HepG2 (cell line): ENCODE measurements around the gene NFATC3. TPM values are rescaled to one million over a fixed set of nuclear protein-coding genes. Genes with fewer than 3 reads are reported as not detected.

Source experiments
- ATAC-seq: fragments of 200-7000 bp; cut with Tn5 transposase; 3 replicates; pipeline ENCODE4 v1.9.1; 2020; ENCODE audit warnings: mild to moderate bottlenecking, moderate library complexity
- BruUV-seq: library from RNA; stranded (reverse); fragments of 400-500 nt; replicated peaks from 2 replicates; lab custom pipeline; 2021; lab: Mats Ljungman, UMichigan
- CTCF ChIA-PET: fragments of 300-600 bp; formaldehyde crosslinking; extraction: SDS; loops from one replicate; lab custom pipeline; 2021; ENCODE audit warnings: low total read pairs, inconsistent platforms, low intra/inter-chr PET ratio; lab: Yijun Ruan, JAX
- POLR2A ChIA-PET: fragments of 350-600 bp; sonication (Branson Sonifier 250); formaldehyde crosslinking; loops from one replicate; lab custom pipeline; 2020; ENCODE audit warnings: antibody characterized with exemption, inconsistent platforms; lab: Yijun Ruan, JAX
- DNase-seq: peaks from one replicate; pipeline ENCODE4 v3.0.0-alpha.2; 2015; ENCODE audit warnings: low spot score
- FAIRE-seq: peaks from 3 replicates; lab custom pipeline; 2011; peaks lifted over from hg19 to GRCh38; lab: Jason Lieb, UNC
- H2AFZ ChIP-seq: one replicate; pipeline ENCODE4 v1.6.1; 2011; ENCODE audit warnings: low read length, inconsistent platforms
- H3K27ac ChIP-seq: fragments of 300-600 bp; 3 replicates; pipeline ENCODE4 v1.8.0; 2011; ENCODE audit warnings: mixed run types, mild to moderate bottlenecking, mixed read lengths, low read length, inconsistent platforms; ENCODE audit not compliant: insufficient read depth; ENCODE audit errors: extremely low read length
- H3K27me3 ChIP-seq, 2 experiments: fragments of 200-600 bp in 1 of 2; 2 replicates in 1 of 2; 3 replicates in 1 of 2; pipeline versions ENCODE4 v1.6.0 to v1.8.0; 2011; ENCODE audit warnings: low read length in 2 of 2, mild to moderate bottlenecking in 2 of 2, moderate library complexity in 2 of 2, inconsistent platforms in 1 of 2; ENCODE audit not compliant: insufficient read depth in 2 of 2, control insufficient read depth in 1 of 2
- H3K36me3 ChIP-seq, 2 experiments: fragments of 200-600 bp in 1 of 2; replicated peaks in 1 of 2; 2 replicates in 1 of 2; 3 replicates in 1 of 2; pipeline versions ENCODE4 v1.5.1 to v1.8.0; 2011; ENCODE audit warnings: low read length in 2 of 2, inconsistent platforms in 1 of 2; ENCODE audit not compliant: insufficient read depth in 2 of 2, control insufficient read depth in 1 of 2
- H3K4me1 ChIP-seq: 2 replicates; pipeline ENCODE4 v1.5.1; 2012; ENCODE audit warnings: low read length, inconsistent platforms; ENCODE audit not compliant: insufficient read depth
- H3K4me2 ChIP-seq: 2 replicates; pipeline ENCODE4 v1.6.0; 2011; ENCODE audit warnings: low read depth, low read length, inconsistent platforms
- H3K4me3 ChIP-seq, 3 experiments: fragments of 200-600 bp in 1 of 3; sonication (generic), shearing (Covaris generic) in 1 of 3; replicated peaks in 1 of 3; 2 replicates each; pipeline ENCODE4 v1.5.1; 2011 to 2016; ENCODE audit warnings: low read length in 3 of 3, inconsistent platforms in 2 of 3, low read depth in 2 of 3, mild to moderate bottlenecking in 2 of 3, control low read depth in 1 of 3, mixed read lengths in 1 of 3; ENCODE audit not compliant: insufficient read depth in 1 of 3
- H3K79me2 ChIP-seq: one replicate; pipeline ENCODE4 v1.6.1; 2011; ENCODE audit warnings: low read length, inconsistent platforms; ENCODE audit not compliant: insufficient read depth
- H3K9ac ChIP-seq: 2 replicates; pipeline ENCODE4 v1.6.0; 2011; ENCODE audit warnings: mild to moderate bottlenecking, low read depth, low read length, inconsistent platforms; ENCODE audit not compliant: insufficient read depth
- H3K9me3 ChIP-seq: 2 replicates; pipeline ENCODE4 v1.5.1; 2012; ENCODE audit warnings: mild to moderate bottlenecking, low read length
- H4K20me1 ChIP-seq: 2 replicates; pipeline ENCODE4 v1.6.0; 2011; ENCODE audit warnings: inconsistent platforms, mild to moderate bottlenecking, low read length, moderate library complexity; ENCODE audit not compliant: insufficient read depth
- ELF4 ChIP-seq: sonication (generic); formaldehyde crosslinking; IDR thresholded peaks from 2 replicates; pipeline ENCODE4 v1.5.0; 2020; ENCODE audit warnings: missing genetic modification reagents, mild to moderate bottlenecking, moderate library complexity, borderline replicate concordance
- HDAC1 ChIP-seq: sonication (generic); formaldehyde crosslinking; IDR thresholded peaks from 2 replicates; pipeline ENCODE4 v1.5.1; 2020; ENCODE audit warnings: mild to moderate bottlenecking, missing genetic modification reagents
- HNF4A ChIP-seq: sonication (generic); formaldehyde crosslinking; IDR thresholded peaks from 2 replicates; pipeline ENCODE4 v1.4.0; 2020; ENCODE audit warnings: missing genetic modification reagents
- HOXA3 ChIP-seq: sonication (generic); formaldehyde crosslinking; IDR thresholded peaks from 2 replicates; pipeline ENCODE4 v1.5.0; 2020; ENCODE audit warnings: missing genetic modification reagents
- JUND ChIP-seq: sonication (generic); formaldehyde crosslinking; IDR thresholded peaks from 2 replicates; pipeline ENCODE4 v1.8.0; 2022; ENCODE audit warnings: mild to moderate bottlenecking, missing genetic modification reagents
- KDM3A ChIP-seq: IDR thresholded peaks from 2 replicates; pipeline ENCODE4 v1.6.1; 2018; ENCODE audit warnings: low read depth, missing compliant biosample characterization
- MLXIP ChIP-seq: sonication (generic); formaldehyde crosslinking; IDR thresholded peaks from 2 replicates; pipeline ENCODE4 v1.9.0; 2021; ENCODE audit warnings: missing genetic modification reagents, borderline replicate concordance
- POLR2A ChIP-seq, 2 experiments: IDR thresholded peaks; 2 replicates each; pipeline ENCODE4 v1.6.1; 2011; ENCODE audit warnings: low read depth in 2 of 2, low read length in 2 of 2, mild to moderate bottlenecking in 1 of 2, moderate library complexity in 1 of 2; ENCODE audit not compliant: insufficient read depth in 1 of 2
- POLR2AphosphoS5 ChIP-seq: IDR thresholded peaks from 2 replicates; pipeline ENCODE4 v1.6.1; 2012; ENCODE audit warnings: low read depth, low read length
- POLR2G ChIP-seq: fragments of 200-400 bp; formaldehyde crosslinking; IDR thresholded peaks from 2 replicates; pipeline ENCODE4 v1.6.1; 2018; ENCODE audit warnings: mild to moderate bottlenecking, low read depth, low read length, moderate library complexity
- PRPF4 ChIP-seq: fragments of 200-400 bp; formaldehyde crosslinking; IDR thresholded peaks from 2 replicates; pipeline ENCODE4 v1.6.1; 2016; ENCODE audit warnings: low read length, low read depth; ENCODE audit not compliant: poor library complexity, severe bottlenecking
- RNF2 ChIP-seq: fragments of 450-650 bp; conservative IDR thresholded peaks from 2 replicates; pipeline ENCODE4 v1.6.1; 2016; ENCODE audit warnings: low read depth
- RXRB ChIP-seq: IDR thresholded peaks from 2 replicates; pipeline ENCODE4 v1.6.1; 2016; ENCODE audit warnings: borderline replicate concordance, missing genetic modification reagents, missing compliant biosample characterization
- SP4 ChIP-seq: sonication (generic); formaldehyde crosslinking; IDR thresholded peaks from 2 replicates; pipeline ENCODE4 v1.8.1; 2023; ENCODE audit warnings: mild to moderate bottlenecking, missing genetic modification reagents
- TARDBP ChIP-seq: sonication (generic); formaldehyde crosslinking; IDR thresholded peaks from 2 replicates; pipeline ENCODE4 v1.8.0; 2022; ENCODE audit warnings: mild to moderate bottlenecking, missing genetic modification reagents
- TOPORS ChIP-seq: sonication (generic); formaldehyde crosslinking; IDR thresholded peaks from 2 replicates; pipeline ENCODE4 v1.8.0; 2023; ENCODE audit warnings: mild to moderate bottlenecking, missing genetic modification reagents
- ZNF12 ChIP-seq: sonication (generic); formaldehyde crosslinking; IDR thresholded peaks from 2 replicates; pipeline ENCODE4 v1.5.0; 2020; ENCODE audit warnings: missing genetic modification reagents
- ZNF362 ChIP-seq: sonication (generic); formaldehyde crosslinking; IDR thresholded peaks from 2 replicates; pipeline ENCODE4 v1.4.0; 2020; ENCODE audit warnings: missing genetic modification reagents, mild to moderate bottlenecking, borderline replicate concordance
- ZNF605 ChIP-seq: sonication (generic); formaldehyde crosslinking; IDR thresholded peaks from 2 replicates; pipeline ENCODE4 v1.8.0; 2022; ENCODE audit warnings: mild to moderate bottlenecking, missing genetic modification reagents
- ZSCAN9 ChIP-seq: IDR thresholded peaks from 2 replicates; pipeline ENCODE4 v1.6.1; 2016; ENCODE audit warnings: borderline replicate concordance
- WGBS: methylation state at CpG from one replicate; pipeline ENCODE4 v1.1.6; 2017; ENCODE audit warnings: low lambda C conversion rate; 5-methylcytosine and 5-hydroxymethylcytosine counted together
- in situ Hi-C: cut with HindIII; loops from 2 replicates; pipeline ENCODE4 v1.10.0; 2017; ENCODE audit warnings: low pct_unique_long_range_greater_than_20kb; ENCODE audit not compliant: extremely low pct_ligation_motif_present
- intact Hi-C: fragments of 100-400 bp; cut with micrococcal nuclease; formaldehyde crosslinking; loops from one replicate; pipeline ENCODE4 v1.10.0; 2022; ENCODE audit not compliant: unreplicated experiment
- polyA plus RNA-seq, 8 experiments: library from polyadenylated mRNA; depleted of rRNA in 3 of 8; stranded (reverse) in 7 of 8; unstranded in 1 of 8; fragments of >200 nt; fragmentation: Illumina TruSeq in 4 of 8; extraction: Trizol in 4 of 8; gene quantifications; 2 replicates each; pipeline versions ENCODE4 v1.2.1 to v1.2.3, GENCODE V29; 2011 to 2016; ENCODE audit warnings: low read depth in 4 of 8, missing spikeins in 1 of 8, mixed read lengths in 1 of 8; ENCODE audit not compliant: insufficient read depth in 1 of 8
- total RNA-seq, 5 experiments: library from RNA; depleted of rRNA; stranded (reverse); fragments of >200 nt; fragmentation: Illumina TruSeq; extraction: Trizol; gene quantifications; 2 replicates each; pipeline ENCODE4 v1.2.3, GENCODE V29; 2016; ENCODE audit warnings: low read depth in 1 of 5
- TF ChIP-seq, protein P1 (sequence below): fragments of 450-650 bp; IDR thresholded peaks from 2 replicates; pipeline ENCODE4 v1.6.1; 2017

NFATC3 gene
- total and polyA plus RNA-seq, 2 of the 13 experiments (the other 11 are each of a cell fraction or from before 2014, with no cell fraction given) = 52.6 to 62.7 TPM

DNA sequence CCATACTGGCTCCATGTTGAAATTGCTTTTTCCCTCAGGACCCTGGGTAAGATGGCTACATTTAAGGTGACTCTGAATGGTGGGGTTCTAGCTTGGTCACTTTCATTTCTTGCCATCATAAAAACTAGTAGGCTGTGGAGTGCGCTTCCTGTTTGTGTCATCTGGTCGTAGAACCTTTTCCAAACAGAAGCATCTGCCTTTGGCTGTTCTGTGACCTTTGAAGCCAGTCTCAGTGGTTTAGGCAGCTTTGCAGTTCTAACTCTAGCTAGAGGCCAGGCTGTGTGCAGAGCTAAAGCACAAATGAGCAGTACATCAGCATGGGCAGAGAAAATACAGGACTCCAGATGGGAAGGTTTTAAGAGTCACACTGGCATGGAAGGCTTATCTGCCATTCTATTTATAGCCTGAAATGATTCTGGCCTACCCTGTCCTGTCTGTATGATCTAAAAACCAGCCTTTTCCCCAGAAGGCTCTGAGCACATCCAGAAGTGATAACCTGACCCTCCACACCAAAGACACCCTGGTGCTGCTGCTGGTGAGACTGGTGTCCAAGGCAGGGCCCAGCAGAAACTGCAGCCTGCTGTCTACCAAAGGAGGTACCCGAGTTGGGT lies 142.1 kb downstream of the NFATC3 start:
- CTCF ChIA-PET = no interaction called here
- in situ Hi-C loops = no loop called here
- Histone ChIP-seq H2AFZ (no peak overlapping the region), H3K9ac (no peak overlapping the region), H3K4me1 (peaks cover 23% of the 10 kb centered on the region), H3K4me2 (no peak overlapping the region)
- WGBS = 61% methylated on average over 3 of the region's 3 CpGs
- TF ChIP-seq TOPORS (CRISPR knock-in tag) (0 out of 2 replicates have a peak, but pooled peaks have one; percentile 5), POLR2A (IDR thresholded peaks at IDR 0.05; ENCODE audit: insufficient read depth in 1 of 2, low read depth in 2 of 2, low read length in 2 of 2) (peak in 1 of 2 experiments; percentile 15; a peak in 1 of 4 replicates), HOXA3 (CRISPR knock-in tag) (peak; percentile 50; the same call in 1 of the 2 replicates), ZNF12 (CRISPR knock-in tag) (peak; percentile 84), HDAC1 (CRISPR knock-in tag) (0 out of 2 replicates have a peak, but pooled peaks have one; percentile 24), RNF2 (no peak), ZNF362 (no peak), JUND (no peak), TARDBP (0 out of 2 replicates have a peak, but pooled peaks have one; percentile 44), ELF4 (CRISPR knock-in tag) (0 out of 2 replicates have a peak, but pooled peaks have one; percentile 36), HNF4A (CRISPR knock-in tag) (peak; percentile 53), SP4 (0 out of 2 replicates have a peak, but pooled peaks have one; percentile 19), KDM3A (CRISPR knock-in tag) (no peak), PRPF4 (no peak), POLR2G (peak; percentile 31; the same call in 1 of the 2 replicates), ZSCAN9 (CRISPR knock-in tag) (no peak), RXRB (CRISPR knock-in tag) (no peak), POLR2AphosphoS5 (peak; percentile 14; the same call in 1 of the 2 replicates), MLXIP (CRISPR knock-in tag) (no peak), ZNF605 (CRISPR knock-in tag) (0 out of 2 replicates have a peak, but pooled peaks have one; percentile 26)
- TF ChIP-seq, protein P1, sequence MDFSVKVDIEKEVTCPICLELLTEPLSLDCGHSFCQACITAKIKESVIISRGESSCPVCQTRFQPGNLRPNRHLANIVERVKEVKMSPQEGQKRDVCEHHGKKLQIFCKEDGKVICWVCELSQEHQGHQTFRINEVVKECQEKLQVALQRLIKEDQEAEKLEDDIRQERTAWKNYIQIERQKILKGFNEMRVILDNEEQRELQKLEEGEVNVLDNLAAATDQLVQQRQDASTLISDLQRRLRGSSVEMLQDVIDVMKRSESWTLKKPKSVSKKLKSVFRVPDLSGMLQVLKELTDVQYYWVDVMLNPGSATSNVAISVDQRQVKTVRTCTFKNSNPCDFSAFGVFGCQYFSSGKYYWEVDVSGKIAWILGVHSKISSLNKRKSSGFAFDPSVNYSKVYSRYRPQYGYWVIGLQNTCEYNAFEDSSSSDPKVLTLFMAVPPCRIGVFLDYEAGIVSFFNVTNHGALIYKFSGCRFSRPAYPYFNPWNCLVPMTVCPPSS = no peak
- TF ChIP-seq, all 625 proteins: peak for 12
- H3K9me3 ChIP-seq = no peaks in the 10 kb centered on the region
- peaks cover 24% of the 10 kb centered on the region for H4K20me1 ChIP-seq
- DNase-seq = no peak
- intact Hi-C loops = loop anchor here (5.0 kb wide), 1 partner anchor 35 kb away; no protein-coding TSS in a partner anchor
- peaks cover 34 to 78% of the 10 kb centered on the region in 2 experiments for H3K36me3 ChIP-seq
- POLR2A ChIA-PET = interaction anchor here (1.2 to 3.1 kb wide), 4 partner anchors 10 to 147 kb away, joined by 3 to 24 read pairs (median 6); partner anchors contain the start of genes ESRP2 and NFATC3
- peak; percentile 32 for ATAC-seq
- no peaks in the 10 kb centered on the region for H3K79me2 ChIP-seq
- H3K27me3 ChIP-seq = no peaks in the 10 kb centered on the region
- peak; percentile 84 for FAIRE-seq
- peak overlapping the region; percentile 14 for H3K27ac ChIP-seq
- no peak overlapping the region for H3K4me3 ChIP-seq
- BruUV-seq = TSS peak; percentile 25
